Measurements from ENCODE around the gene HSFX2. TPM values are rescaled to one million over a fixed set of nuclear protein-coding genes. Genes with fewer than 3 reads are reported as not detected.
"Not testable (repeated sequence)": the region's sequence is repeated elsewhere in the genome, so short reads cannot be mapped to it uniquely, and the experiment has no call there.

Gene HSFX2
- total and polyA plus RNA-seq, 2 donors (not counting 1 experiment from before 2014, with no cell fraction given): 0.26 to 0.50 TPM

- not testable (repeated sequence) for H3K4me2 ChIP-seq (ENCODE audit: extremely low read depth, insufficient read depth, low read length); H3K79me2 ChIP-seq (ENCODE audit: control insufficient read depth, insufficient read depth, low read length); H4K20me1 ChIP-seq (ENCODE audit: control insufficient read depth, extremely low read depth, insufficient read depth, low read length); H2AFZ ChIP-seq (ENCODE audit: low read length); H3K27me3 ChIP-seq (ENCODE audit: control insufficient read depth, insufficient read depth, low read length); H3K4me1 ChIP-seq (ENCODE audit: control insufficient read depth, extremely low read depth, insufficient read depth, low read length); H3K4me3 ChIP-seq (replicated peaks in 1 of 4; ENCODE audit: control extremely low read depth in 1 of 4, insufficient read depth in 1 of 4, low read depth in 3 of 4, low read length in 4 of 4); H3K9ac ChIP-seq (ENCODE audit: insufficient read depth, low read length); DNase-seq (ENCODE audit: low read depth in 2 of 2); H3K36me3 ChIP-seq (ENCODE audit: control insufficient read depth, insufficient read depth, low read length); H3K9me3 ChIP-seq (ENCODE audit: control insufficient read depth, insufficient read depth, low read depth, low read length); H3K27ac ChIP-seq (ENCODE audit: insufficient read depth, low read length)
Measured at GRCh38 chrX:149585631-149586030, 9.5 kb downstream of the HSFX2 start.

DNA sequence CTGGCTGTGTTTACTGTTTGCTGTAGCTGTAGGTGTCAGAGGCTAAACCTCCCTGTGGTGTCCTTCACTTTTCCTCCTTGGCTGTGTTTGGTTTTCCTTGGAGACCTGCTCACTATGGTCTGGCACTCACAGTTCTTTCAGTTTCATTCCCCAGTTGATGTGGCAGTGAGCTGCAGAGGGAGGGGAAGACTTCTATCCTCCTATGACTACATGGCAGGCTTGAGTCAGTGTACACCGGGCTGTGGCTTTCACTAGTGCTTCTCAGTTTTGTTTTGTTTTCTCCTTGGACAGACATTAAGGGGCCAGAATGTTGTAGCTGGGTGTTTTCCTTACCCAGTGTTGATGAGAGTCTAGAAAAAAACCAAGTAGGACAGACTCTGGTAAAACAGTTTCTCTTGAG lies 21.7 kb downstream of the HSFX2 start:
- H3K4me2 ChIP-seq (ENCODE audit: extremely low read depth, insufficient read depth, low read length); H4K20me1 ChIP-seq (ENCODE audit: control insufficient read depth, extremely low read depth, insufficient read depth, low read length); H3K36me3 ChIP-seq (ENCODE audit: control insufficient read depth, insufficient read depth, low read length); H2AFZ ChIP-seq (ENCODE audit: low read length); H3K4me1 ChIP-seq (ENCODE audit: control insufficient read depth, extremely low read depth, insufficient read depth, low read length); H3K27ac ChIP-seq (ENCODE audit: insufficient read depth, low read length); H3K79me2 ChIP-seq (ENCODE audit: control insufficient read depth, insufficient read depth, low read length); H3K9ac ChIP-seq (ENCODE audit: insufficient read depth, low read length); H3K4me3 ChIP-seq (replicated peaks in 1 of 4; ENCODE audit: control extremely low read depth in 1 of 4, insufficient read depth in 1 of 4, low read depth in 3 of 4, low read length in 4 of 4); H3K9me3 ChIP-seq (ENCODE audit: control insufficient read depth, insufficient read depth, low read depth, low read length); H3K27me3 ChIP-seq (ENCODE audit: control insufficient read depth, insufficient read depth, low read length); DNase-seq (ENCODE audit: low read depth in 2 of 2): not testable (repeated sequence)

DNA sequence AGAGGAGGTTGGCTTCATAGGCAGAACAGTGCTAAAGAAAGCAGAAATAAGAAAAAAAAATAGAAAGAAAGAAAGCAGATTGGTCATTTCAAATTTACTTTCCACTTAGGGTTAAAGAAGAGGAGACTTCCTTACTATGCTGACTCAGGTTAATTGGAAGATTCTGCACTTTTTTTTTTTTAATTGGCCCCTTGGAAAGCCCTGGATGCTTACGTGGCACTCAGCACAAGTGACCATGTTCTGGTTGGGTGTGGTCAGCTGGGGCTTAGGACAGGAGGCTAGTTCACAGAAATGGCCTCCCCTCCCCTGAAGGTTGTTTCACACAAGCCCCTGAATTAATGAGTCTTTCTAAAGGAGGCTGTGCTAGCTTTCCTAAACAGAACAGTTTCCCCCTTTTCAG lies 22.4 kb downstream of the HSFX2 start:
- Histone ChIP-seq H3K9me3 (ENCODE audit: control insufficient read depth, insufficient read depth, low read depth, low read length) (no peaks in the 10 kb centered on the region), H3K4me1 (ENCODE audit: control insufficient read depth, extremely low read depth, insufficient read depth, low read length) (no peaks in the 10 kb centered on the region), H3K79me2 (ENCODE audit: control insufficient read depth, insufficient read depth, low read length) (no peaks in the 10 kb centered on the region), H3K36me3 (ENCODE audit: control insufficient read depth, insufficient read depth, low read length) (no peaks in the 10 kb centered on the region), H4K20me1 (ENCODE audit: control insufficient read depth, extremely low read depth, insufficient read depth, low read length) (no peaks in the 10 kb centered on the region), H3K27ac (ENCODE audit: insufficient read depth, low read length) (no peak overlapping the region), H3K4me2 (ENCODE audit: extremely low read depth, insufficient read depth, low read length) (no peak overlapping the region), H3K4me3 (replicated peaks in 1 of 4; ENCODE audit: control extremely low read depth in 1 of 4, insufficient read depth in 1 of 4, low read depth in 3 of 4, low read length in 4 of 4) (no peak overlapping the region), H3K27me3 (ENCODE audit: control insufficient read depth, insufficient read depth, low read length) (no peaks in the 10 kb centered on the region), H3K9ac (ENCODE audit: insufficient read depth, low read length) (no peak overlapping the region), H2AFZ (ENCODE audit: low read length) (no peak overlapping the region)
- DNase-seq (ENCODE audit: low read depth in 2 of 2): peak in 1 of 2 donors; percentile 6
- TF ChIP-seq, protein P1, sequence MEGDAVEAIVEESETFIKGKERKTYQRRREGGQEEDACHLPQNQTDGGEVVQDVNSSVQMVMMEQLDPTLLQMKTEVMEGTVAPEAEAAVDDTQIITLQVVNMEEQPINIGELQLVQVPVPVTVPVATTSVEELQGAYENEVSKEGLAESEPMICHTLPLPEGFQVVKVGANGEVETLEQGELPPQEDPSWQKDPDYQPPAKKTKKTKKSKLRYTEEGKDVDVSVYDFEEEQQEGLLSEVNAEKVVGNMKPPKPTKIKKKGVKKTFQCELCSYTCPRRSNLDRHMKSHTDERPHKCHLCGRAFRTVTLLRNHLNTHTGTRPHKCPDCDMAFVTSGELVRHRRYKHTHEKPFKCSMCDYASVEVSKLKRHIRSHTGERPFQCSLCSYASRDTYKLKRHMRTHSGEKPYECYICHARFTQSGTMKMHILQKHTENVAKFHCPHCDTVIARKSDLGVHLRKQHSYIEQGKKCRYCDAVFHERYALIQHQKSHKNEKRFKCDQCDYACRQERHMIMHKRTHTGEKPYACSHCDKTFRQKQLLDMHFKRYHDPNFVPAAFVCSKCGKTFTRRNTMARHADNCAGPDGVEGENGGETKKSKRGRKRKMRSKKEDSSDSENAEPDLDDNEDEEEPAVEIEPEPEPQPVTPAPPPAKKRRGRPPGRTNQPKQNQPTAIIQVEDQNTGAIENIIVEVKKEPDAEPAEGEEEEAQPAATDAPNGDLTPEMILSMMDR (conservative IDR thresholded peaks at IDR 0.05 in 1 of 2, IDR thresholded peaks at IDR 0.05 in 1 of 2; ENCODE audit: low read depth in 1 of 2, low read length in 2 of 2): no peak
- TF ChIP-seq EZH2 (IDR thresholded peaks at IDR 0.05; ENCODE audit: low read length, missing control alignments): no peak

- no peaks in the 10 kb centered on the region for H3K27me3 ChIP-seq (ENCODE audit: control insufficient read depth, insufficient read depth, low read length)
- no peak for DNase-seq (ENCODE audit: low read depth in 2 of 2)
- H3K9me3 ChIP-seq (ENCODE audit: control insufficient read depth, insufficient read depth, low read depth, low read length): no peaks in the 10 kb centered on the region
- H3K4me1 ChIP-seq (ENCODE audit: control insufficient read depth, extremely low read depth, insufficient read depth, low read length): no peaks in the 10 kb centered on the region
- no peak overlapping the region for H3K27ac ChIP-seq (ENCODE audit: insufficient read depth, low read length)
- H2AFZ ChIP-seq (ENCODE audit: low read length): no peak overlapping the region
- TF ChIP-seq, protein P1 (conservative IDR thresholded peaks at IDR 0.05 in 1 of 2, IDR thresholded peaks at IDR 0.05 in 1 of 2; ENCODE audit: low read depth in 1 of 2, low read length in 2 of 2): no peak
- no peaks in the 10 kb centered on the region for H4K20me1 ChIP-seq (ENCODE audit: control insufficient read depth, extremely low read depth, insufficient read depth, low read length)
- no peak overlapping the region for H3K4me3 ChIP-seq (replicated peaks in 1 of 4; ENCODE audit: control extremely low read depth in 1 of 4, insufficient read depth in 1 of 4, low read depth in 3 of 4, low read length in 4 of 4)
- H3K4me2 ChIP-seq (ENCODE audit: extremely low read depth, insufficient read depth, low read length): no peak overlapping the region
- no peak overlapping the region for H3K9ac ChIP-seq (ENCODE audit: insufficient read depth, low read length)
- H3K36me3 ChIP-seq (ENCODE audit: control insufficient read depth, insufficient read depth, low read length): no peaks in the 10 kb centered on the region
- H3K79me2 ChIP-seq (ENCODE audit: control insufficient read depth, insufficient read depth, low read length): no peaks in the 10 kb centered on the region
Measured at GRCh38 chrX:149571770-149572169, 23.3 kb downstream of the HSFX2 start.

Data from fibroblast of lung (primary cell).